ENCODE measurements around the gene FOXO3. TPM values are rescaled to one million over a fixed set of nuclear protein-coding genes. Genes with fewer than 3 reads are reported as not detected.

Gene FOXO3
- total and polyA plus RNA-seq, 11 donors: 11.6 to 87.9 (median 38.7) TPM

GRCh38 chr6:108644252-108644651, 83.5 kb downstream of the FOXO3 start:
- Histone ChIP-seq H3K36me3 (peaks cover 0 to 4% (median 0%) of the 10 kb centered on the region in 9 donors), H3K9me3 (no peaks in the 10 kb centered on the region), H3K27ac (peak overlapping the region in 8 of 12 donors; percentile 5 to 64 (median 32)), H3K4me3 (no peak overlapping the region), H3K27me3 (no peaks in the 10 kb centered on the region), H3K4me1 (peaks cover 4 to 84% (median 52%) of the 10 kb centered on the region in 12 donors)
- ATAC-seq (peak; percentile 45 to 82 (median 70)), DNase-seq (no peak)
- TF ChIP-seq CTCF (IDR thresholded peaks at IDR 0.05) (no peak), POLR2A (IDR thresholded peaks at IDR 0.05) (no peak)
- intact Hi-C loops (cut with DNase I): no loop called here
- 49 to 68% (median 53%) methylated on average over 4 of the region's 4 CpGs for whole genome bisulfite sequencing, 4 donors

GRCh38 chr6:108648191-108648590, 87.5 kb downstream of the FOXO3 start:
- no peak for ATAC-seq
- Histone ChIP-seq H3K36me3 (peaks cover 0 to 4% (median 0%) of the 10 kb centered on the region in 9 donors), H3K4me1 (peaks cover 19 to 100% (median 84%) of the 10 kb centered on the region in 12 donors), H3K4me3 (no peak overlapping the region), H3K27me3 (no peaks in the 10 kb centered on the region), H3K27ac (peak overlapping the region in 1 of 12 donors; percentile 12), H3K9me3 (no peaks in the 10 kb centered on the region)
- WGBS, 4 donors: 90 to 95% (median 93%) methylated on average over 3 of the region's 3 CpGs
- no peak for TF ChIP-seq CTCF (IDR thresholded peaks at IDR 0.05)
- TF ChIP-seq POLR2A (IDR thresholded peaks at IDR 0.05): no peak
- no peak for DNase-seq
- intact Hi-C loops (cut with DNase I): no loop called here

GRCh38 chr6:108650325-108650724, 89.6 kb downstream of the FOXO3 start:
- peaks cover 0 to 4% (median 0%) of the 10 kb centered on the region in 9 donors for H3K36me3 ChIP-seq
- DNase-seq (no peak), ATAC-seq (no peak)
- no peak overlapping the region for H3K4me3 ChIP-seq
- peak overlapping the region in 10 of 12 donors; percentile 39 to 91 (median 84) for H3K27ac ChIP-seq
- TF ChIP-seq POLR2A (IDR thresholded peaks at IDR 0.05) (no peak), CTCF (IDR thresholded peaks at IDR 0.05) (no peak)
- peaks cover 31 to 100% (median 92%) of the 10 kb centered on the region in 12 donors for H3K4me1 ChIP-seq
- 69 to 91% (median 81%) methylated on average over 1 of the region's 1 CpG for WGBS, 4 donors
- H3K27me3 ChIP-seq: no peaks in the 10 kb centered on the region
- intact Hi-C loops (cut with DNase I): loop anchor here in 6 of 10 donors (5.0 to 10.0 kb wide), 3 partner anchors 83 to 88 kb away; partner anchors contain the start of gene FOXO3 (in 5 of the 6)
- H3K9me3 ChIP-seq: no peaks in the 10 kb centered on the region

- no peaks in the 10 kb centered on the region for H3K27me3 ChIP-seq
- intact Hi-C loops (cut with DNase I): loop anchor here in 6 of 10 donors (5.0 to 10.0 kb wide), 3 partner anchors 83 to 88 kb away; partner anchors contain the start of gene FOXO3 (in 5 of the 6)
- no peak for ATAC-seq
- 74 to 78% (median 76%) methylated on average over 5 of the region's 5 CpGs for WGBS, 4 donors
- no peak overlapping the region for H3K4me3 ChIP-seq
- H3K9me3 ChIP-seq: no peaks in the 10 kb centered on the region
- TF ChIP-seq POLR2A (IDR thresholded peaks at IDR 0.05) (no peak), CTCF (IDR thresholded peaks at IDR 0.05) (no peak)
- peaks cover 0 to 4% (median 0%) of the 10 kb centered on the region in 9 donors for H3K36me3 ChIP-seq
- peak overlapping the region; percentile 53 to 91 (median 84) for H3K27ac ChIP-seq
- peaks cover 31 to 100% (median 94%) of the 10 kb centered on the region in 12 donors for H3K4me1 ChIP-seq
- DNase-seq: no peak
Measured at GRCh38 chr6:108650781-108651180, 90.1 kb downstream of the FOXO3 start.

Measured in heart left ventricle (tissue), 16 donors.